Mammary epithelial cell (primary cell): ENCODE measurements around the gene IL6R.

Experiments
- CTCF ChIP-seq, 2 donors: IDR thresholded peaks in 1 of 2; conservative IDR thresholded peaks in 1 of 2; 2 replicates each; pipeline ENCODE4 v1.5.1; 2011 to 2012; ENCODE audit warnings: inconsistent platforms in 2 of 2, low read length in 2 of 2, mild to moderate bottlenecking in 2 of 2, control low read depth in 1 of 2, low read depth in 1 of 2; ENCODE audit not compliant: insufficient read depth in 1 of 2; ENCODE audit errors: extremely low read depth in 1 of 2
- EZH2 ChIP-seq: IDR thresholded peaks from 2 replicates; pipeline ENCODE4 v1.6.1; 2012; ENCODE audit warnings: low read length, inconsistent platforms, borderline replicate concordance

GRCh38 chr1:154384650-154385489 is 20.3 kb upstream of the IL6R start:
- TF ChIP-seq CTCF (conservative IDR thresholded peaks at IDR 0.05 in 1 of 2, IDR thresholded peaks at IDR 0.05 in 1 of 2; ENCODE audit: extremely low read depth in 1 of 2, insufficient read depth in 1 of 2, low read depth in 1 of 2, low read length in 2 of 2) (no peak), EZH2 (no peak)
